Esophagus squamous epithelium (tissue), 4 donors: ENCODE results near the gene CAPZA2.

Experiments
- POLR2A ChIP-seq, 4 donors: fragments of 450-650 bp; IDR thresholded peaks; one replicate each; pipeline ENCODE4 v1.6.1; 2017; ENCODE audit warnings: antibody characterized with exemption in 4 of 4, mild to moderate bottlenecking in 4 of 4, moderate library complexity in 3 of 4
- TF ChIP-seq, protein P1 (sequence below), 6 experiments: fragments of 450-650 bp in 4 of 6; fragments of 200-600 bp in 2 of 6; sonication (generic) in 2 of 6; IDR thresholded peaks; one replicate each; pipeline ENCODE4 v1.5.1; 2016 to 2019; ENCODE audit warnings: antibody characterized with exemption in 6 of 6, mild to moderate bottlenecking in 4 of 6, moderate library complexity in 4 of 6

DNA sequence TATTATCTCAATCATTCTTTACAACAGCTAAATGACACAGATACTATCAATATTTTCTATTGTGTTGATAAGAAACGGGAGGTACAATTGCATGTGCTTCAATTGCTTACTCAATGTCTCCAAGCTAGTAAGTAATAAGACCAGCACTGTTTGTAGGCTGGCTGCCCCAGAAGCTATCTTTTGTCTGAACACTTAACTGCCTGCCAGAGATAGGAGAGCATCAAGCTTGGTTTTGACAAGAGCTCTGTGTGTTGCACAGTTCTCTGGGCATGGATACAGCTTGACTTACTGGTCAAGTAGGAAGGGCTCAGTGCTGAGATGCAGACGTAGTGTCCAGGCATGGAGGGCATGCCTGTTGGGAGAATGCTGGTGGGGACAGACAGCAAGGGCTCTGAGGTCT, 26.3 kb upstream of the CAPZA2 start:
- TF ChIP-seq, protein P1, sequence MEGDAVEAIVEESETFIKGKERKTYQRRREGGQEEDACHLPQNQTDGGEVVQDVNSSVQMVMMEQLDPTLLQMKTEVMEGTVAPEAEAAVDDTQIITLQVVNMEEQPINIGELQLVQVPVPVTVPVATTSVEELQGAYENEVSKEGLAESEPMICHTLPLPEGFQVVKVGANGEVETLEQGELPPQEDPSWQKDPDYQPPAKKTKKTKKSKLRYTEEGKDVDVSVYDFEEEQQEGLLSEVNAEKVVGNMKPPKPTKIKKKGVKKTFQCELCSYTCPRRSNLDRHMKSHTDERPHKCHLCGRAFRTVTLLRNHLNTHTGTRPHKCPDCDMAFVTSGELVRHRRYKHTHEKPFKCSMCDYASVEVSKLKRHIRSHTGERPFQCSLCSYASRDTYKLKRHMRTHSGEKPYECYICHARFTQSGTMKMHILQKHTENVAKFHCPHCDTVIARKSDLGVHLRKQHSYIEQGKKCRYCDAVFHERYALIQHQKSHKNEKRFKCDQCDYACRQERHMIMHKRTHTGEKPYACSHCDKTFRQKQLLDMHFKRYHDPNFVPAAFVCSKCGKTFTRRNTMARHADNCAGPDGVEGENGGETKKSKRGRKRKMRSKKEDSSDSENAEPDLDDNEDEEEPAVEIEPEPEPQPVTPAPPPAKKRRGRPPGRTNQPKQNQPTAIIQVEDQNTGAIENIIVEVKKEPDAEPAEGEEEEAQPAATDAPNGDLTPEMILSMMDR (IDR thresholded peaks at IDR 0.05): no peak
- no peak for TF ChIP-seq POLR2A (IDR thresholded peaks at IDR 0.05)
